ENCODE measurements around the gene CD55.

DNA sequence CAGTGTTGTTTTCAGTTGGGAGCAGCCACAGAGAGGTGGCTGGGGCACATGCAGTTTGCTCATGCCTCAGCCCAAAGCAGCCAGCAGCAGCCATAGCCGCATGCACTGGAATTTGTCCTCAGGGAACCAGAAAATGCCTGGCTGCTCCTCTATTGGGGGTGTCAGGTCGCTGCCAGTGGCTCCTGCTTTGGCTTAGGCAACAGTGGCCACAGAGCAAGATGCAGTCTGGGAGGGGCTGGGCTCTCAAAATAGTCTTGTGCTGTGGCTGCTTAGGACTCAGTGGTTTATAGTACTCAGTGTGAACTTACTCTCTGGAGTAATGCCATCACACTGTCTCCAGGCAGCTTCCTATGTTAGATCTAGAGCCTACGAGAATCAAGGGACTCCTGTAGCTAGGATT lies 25.0 kb downstream of the CD55 start:
- TF ChIP-seq RAD21 (IDR thresholded peaks at IDR 0.05; ENCODE audit: low read depth) (no peak), POLR2A (IDR thresholded peaks at IDR 0.05; ENCODE audit: borderline replicate concordance, extremely low read depth, insufficient read depth, insufficient read length) (no peak), YY1 (IDR thresholded peaks at IDR 0.05; ENCODE audit: extremely low read depth, insufficient replicate concordance, low read depth, low read length) (no peak), EZH2 (IDR thresholded peaks at IDR 0.05) (no peak), SIN3A (IDR thresholded peaks at IDR 0.05; ENCODE audit: low read depth) (no peak), ZFX (IDR thresholded peaks at IDR 0.05) (no peak), POLR2AphosphoS5 (IDR thresholded peaks at IDR 0.05; ENCODE audit: low read depth, low read length) (no peak)
- TF ChIP-seq, protein P1, sequence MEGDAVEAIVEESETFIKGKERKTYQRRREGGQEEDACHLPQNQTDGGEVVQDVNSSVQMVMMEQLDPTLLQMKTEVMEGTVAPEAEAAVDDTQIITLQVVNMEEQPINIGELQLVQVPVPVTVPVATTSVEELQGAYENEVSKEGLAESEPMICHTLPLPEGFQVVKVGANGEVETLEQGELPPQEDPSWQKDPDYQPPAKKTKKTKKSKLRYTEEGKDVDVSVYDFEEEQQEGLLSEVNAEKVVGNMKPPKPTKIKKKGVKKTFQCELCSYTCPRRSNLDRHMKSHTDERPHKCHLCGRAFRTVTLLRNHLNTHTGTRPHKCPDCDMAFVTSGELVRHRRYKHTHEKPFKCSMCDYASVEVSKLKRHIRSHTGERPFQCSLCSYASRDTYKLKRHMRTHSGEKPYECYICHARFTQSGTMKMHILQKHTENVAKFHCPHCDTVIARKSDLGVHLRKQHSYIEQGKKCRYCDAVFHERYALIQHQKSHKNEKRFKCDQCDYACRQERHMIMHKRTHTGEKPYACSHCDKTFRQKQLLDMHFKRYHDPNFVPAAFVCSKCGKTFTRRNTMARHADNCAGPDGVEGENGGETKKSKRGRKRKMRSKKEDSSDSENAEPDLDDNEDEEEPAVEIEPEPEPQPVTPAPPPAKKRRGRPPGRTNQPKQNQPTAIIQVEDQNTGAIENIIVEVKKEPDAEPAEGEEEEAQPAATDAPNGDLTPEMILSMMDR (IDR thresholded peaks at IDR 0.05 in 2 of 3, conservative IDR thresholded peaks at IDR 0.05 in 1 of 3; ENCODE audit: borderline replicate concordance in 1 of 3, insufficient read depth in 1 of 3, low read depth in 2 of 3, low read length in 2 of 3): no peak
- TF ChIP-seq, protein P2, sequence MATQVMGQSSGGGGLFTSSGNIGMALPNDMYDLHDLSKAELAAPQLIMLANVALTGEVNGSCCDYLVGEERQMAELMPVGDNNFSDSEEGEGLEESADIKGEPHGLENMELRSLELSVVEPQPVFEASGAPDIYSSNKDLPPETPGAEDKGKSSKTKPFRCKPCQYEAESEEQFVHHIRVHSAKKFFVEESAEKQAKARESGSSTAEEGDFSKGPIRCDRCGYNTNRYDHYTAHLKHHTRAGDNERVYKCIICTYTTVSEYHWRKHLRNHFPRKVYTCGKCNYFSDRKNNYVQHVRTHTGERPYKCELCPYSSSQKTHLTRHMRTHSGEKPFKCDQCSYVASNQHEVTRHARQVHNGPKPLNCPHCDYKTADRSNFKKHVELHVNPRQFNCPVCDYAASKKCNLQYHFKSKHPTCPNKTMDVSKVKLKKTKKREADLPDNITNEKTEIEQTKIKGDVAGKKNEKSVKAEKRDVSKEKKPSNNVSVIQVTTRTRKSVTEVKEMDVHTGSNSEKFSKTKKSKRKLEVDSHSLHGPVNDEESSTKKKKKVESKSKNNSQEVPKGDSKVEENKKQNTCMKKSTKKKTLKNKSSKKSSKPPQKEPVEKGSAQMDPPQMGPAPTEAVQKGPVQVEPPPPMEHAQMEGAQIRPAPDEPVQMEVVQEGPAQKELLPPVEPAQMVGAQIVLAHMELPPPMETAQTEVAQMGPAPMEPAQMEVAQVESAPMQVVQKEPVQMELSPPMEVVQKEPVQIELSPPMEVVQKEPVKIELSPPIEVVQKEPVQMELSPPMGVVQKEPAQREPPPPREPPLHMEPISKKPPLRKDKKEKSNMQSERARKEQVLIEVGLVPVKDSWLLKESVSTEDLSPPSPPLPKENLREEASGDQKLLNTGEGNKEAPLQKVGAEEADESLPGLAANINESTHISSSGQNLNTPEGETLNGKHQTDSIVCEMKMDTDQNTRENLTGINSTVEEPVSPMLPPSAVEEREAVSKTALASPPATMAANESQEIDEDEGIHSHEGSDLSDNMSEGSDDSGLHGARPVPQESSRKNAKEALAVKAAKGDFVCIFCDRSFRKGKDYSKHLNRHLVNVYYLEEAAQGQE (IDR thresholded peaks at IDR 0.05; ENCODE audit: low read depth): no peak
- TF ChIP-seq, protein P3, sequence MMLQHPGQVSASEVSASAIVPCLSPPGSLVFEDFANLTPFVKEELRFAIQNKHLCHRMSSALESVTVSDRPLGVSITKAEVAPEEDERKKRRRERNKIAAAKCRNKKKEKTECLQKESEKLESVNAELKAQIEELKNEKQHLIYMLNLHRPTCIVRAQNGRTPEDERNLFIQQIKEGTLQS (IDR thresholded peaks at IDR 0.05): no peak
